Smooth muscle cell (in vitro differentiated cells): ENCODE data around the gene UMODL1. TPM values are rescaled to one million over a fixed set of nuclear protein-coding genes. Genes with fewer than 3 reads are reported as not detected.

Experiments used
- DNase-seq: peaks from one replicate; lab custom pipeline; 2025; ENCODE audit not compliant: unreplicated experiment; lab: John Stamatoyannopoulos, UW
- H2AFZ ChIP-seq: fragments of 200-600 bp; sonication (generic); 2 replicates; pipeline ENCODE4 v1.6.0; 2016; ENCODE audit warnings: antibody characterized with exemption, low read depth, mild to moderate bottlenecking
- H3F3A ChIP-seq: fragments of 200-600 bp; sonication (generic); 2 replicates; pipeline ENCODE4 v1.6.0; 2017; ENCODE audit warnings: antibody characterized with exemption, low read depth
- H3K27ac ChIP-seq: fragments of 200-600 bp; sonication (generic); 2 replicates; pipeline ENCODE4 v1.5.1; 2016; ENCODE audit warnings: low read depth, mild to moderate bottlenecking
- H3K27me3 ChIP-seq: fragments of 200-600 bp; sonication (generic); 2 replicates; pipeline ENCODE4 v1.6.1; 2016; ENCODE audit warnings: low read depth, mild to moderate bottlenecking
- H3K36me3 ChIP-seq: fragments of 200-600 bp; sonication (generic); 2 replicates; pipeline ENCODE4 v1.5.1; 2016; ENCODE audit warnings: low read depth
- H3K4me1 ChIP-seq: fragments of 200-600 bp; sonication (generic); 2 replicates; pipeline ENCODE4 v1.5.1; 2016; ENCODE audit warnings: low read depth
- H3K4me2 ChIP-seq: fragments of 200-600 bp; sonication (generic); 2 replicates; pipeline ENCODE4 v1.6.0; 2016; ENCODE audit warnings: mild to moderate bottlenecking
- H3K4me3 ChIP-seq: fragments of 200-600 bp; sonication (generic); 2 replicates; pipeline ENCODE4 v1.5.1; 2016; ENCODE audit warnings: mild to moderate bottlenecking
- H3K79me2 ChIP-seq: fragments of 200-600 bp; sonication (generic); 2 replicates; pipeline ENCODE4 v1.6.0; 2016; ENCODE audit warnings: low read depth, mild to moderate bottlenecking
- H3K9ac ChIP-seq: fragments of 200-600 bp; sonication (generic); 2 replicates; pipeline ENCODE4 v1.6.0; 2016; ENCODE audit warnings: low read depth
- H3K9me3 ChIP-seq: fragments of 200-600 bp; sonication (generic); replicated peaks from 2 replicates; pipeline ENCODE4 v1.5.1; 2016; ENCODE audit warnings: low read depth
- H4K20me1 ChIP-seq: fragments of 200-600 bp; sonication (generic); 2 replicates; pipeline ENCODE4 v1.6.0; 2016; ENCODE audit warnings: low read depth
- CTCF ChIP-seq: fragments of 200-600 bp; sonication (generic); IDR thresholded peaks from 2 replicates; pipeline ENCODE4 v1.5.1; 2017; ENCODE audit warnings: borderline replicate concordance, mild to moderate bottlenecking, antibody characterized with exemption; ENCODE audit not compliant: insufficient read depth, poor library complexity, severe bottlenecking
- WGBS: methylation state at CpG from one replicate; pipeline ENCODE4 v1.1.7; 2016; ENCODE audit warnings: low lambda C conversion rate; 5-methylcytosine and 5-hydroxymethylcytosine counted together
- polyA plus RNA-seq: library from polyadenylated mRNA; unstranded; fragments of >200 nt; fragmentation: Nextera tagmentation; extraction: Ambion mirVana; gene quantifications from 2 replicates; pipeline ENCODE4 v1.2.1, GENCODE V29; 2016
- total RNA-seq: library from RNA; depleted of rRNA; stranded (reverse); fragments of >200 nt; gene quantifications from 2 replicates; pipeline ENCODE4 v1.2.3, GENCODE V29; 2014

The UMODL1 gene
- total and polyA plus RNA-seq, 2 experiments from 2014 or later = 0.14 TPM; not detected in 1

GRCh38 chr21:42106425-42106824, 35.3 kb downstream of the UMODL1 start:
- Histone ChIP-seq H3F3A (no peaks in the 10 kb centered on the region), H3K9ac (no peak overlapping the region), H4K20me1 (no peaks in the 10 kb centered on the region), H3K4me1 (no peaks in the 10 kb centered on the region), H3K4me3 (no peak overlapping the region), H3K4me2 (no peak overlapping the region), H3K79me2 (no peaks in the 10 kb centered on the region), H3K27ac (no peak overlapping the region), H3K36me3 (no peaks in the 10 kb centered on the region), H2AFZ (no peak overlapping the region), H3K9me3 (no peaks in the 10 kb centered on the region), H3K27me3 (no peaks in the 10 kb centered on the region)
- 93% methylated on average over 20 of the region's 20 CpGs for WGBS
- no peak for TF ChIP-seq CTCF
- DNase-seq = no peak

DNA sequence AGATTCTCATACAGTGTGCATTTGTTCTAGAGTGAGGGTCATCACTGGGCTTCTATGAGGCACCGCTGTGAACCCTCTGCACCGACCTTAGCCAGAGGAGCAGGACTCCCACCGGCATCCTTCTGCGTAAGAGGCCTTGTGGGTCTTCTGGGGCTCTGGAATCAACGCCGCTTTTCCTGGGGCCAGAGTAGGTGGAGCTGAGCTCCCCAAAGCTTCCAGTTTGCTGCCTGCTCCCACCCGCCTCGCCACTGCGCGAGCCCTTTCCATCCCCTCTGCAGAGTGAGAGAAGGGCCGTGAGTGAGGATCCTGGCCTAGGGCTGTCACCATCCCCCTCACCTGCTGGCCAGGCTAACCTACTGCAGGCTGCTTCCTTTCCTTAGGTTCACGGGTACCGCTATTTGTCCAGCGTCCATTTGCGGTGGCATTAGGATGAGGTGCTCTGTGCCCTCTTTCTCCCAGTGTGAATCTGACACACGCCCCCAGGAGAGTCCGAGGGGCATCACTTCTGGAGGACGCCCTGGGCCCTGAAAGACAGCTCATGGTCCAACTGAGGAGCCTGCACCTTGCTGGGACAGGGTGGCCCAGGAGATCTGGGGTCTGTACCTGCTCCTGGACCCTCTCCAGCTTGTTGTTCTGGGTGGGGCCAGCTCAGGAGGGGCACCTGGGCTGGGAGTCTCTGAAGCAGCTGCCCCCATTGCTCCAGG, 36.2 kb downstream of the UMODL1 start:
- H3K36me3 ChIP-seq = no peaks in the 10 kb centered on the region
- H3K79me2 ChIP-seq = no peaks in the 10 kb centered on the region
- H3K27me3 ChIP-seq = no peaks in the 10 kb centered on the region
- no peaks in the 10 kb centered on the region for H4K20me1 ChIP-seq
- no peaks in the 10 kb centered on the region for H3K9me3 ChIP-seq
- no peak for DNase-seq
- H3K4me3 ChIP-seq = no peak overlapping the region
- H3K27ac ChIP-seq = no peak overlapping the region
- TF ChIP-seq CTCF = no peak
- no peaks in the 10 kb centered on the region for H3F3A ChIP-seq
- H3K9ac ChIP-seq = no peak overlapping the region
- WGBS = 90% methylated on average over 18 of the region's 18 CpGs
- H2AFZ ChIP-seq = no peak overlapping the region
- no peaks in the 10 kb centered on the region for H3K4me1 ChIP-seq
- no peak overlapping the region for H3K4me2 ChIP-seq

DNA sequence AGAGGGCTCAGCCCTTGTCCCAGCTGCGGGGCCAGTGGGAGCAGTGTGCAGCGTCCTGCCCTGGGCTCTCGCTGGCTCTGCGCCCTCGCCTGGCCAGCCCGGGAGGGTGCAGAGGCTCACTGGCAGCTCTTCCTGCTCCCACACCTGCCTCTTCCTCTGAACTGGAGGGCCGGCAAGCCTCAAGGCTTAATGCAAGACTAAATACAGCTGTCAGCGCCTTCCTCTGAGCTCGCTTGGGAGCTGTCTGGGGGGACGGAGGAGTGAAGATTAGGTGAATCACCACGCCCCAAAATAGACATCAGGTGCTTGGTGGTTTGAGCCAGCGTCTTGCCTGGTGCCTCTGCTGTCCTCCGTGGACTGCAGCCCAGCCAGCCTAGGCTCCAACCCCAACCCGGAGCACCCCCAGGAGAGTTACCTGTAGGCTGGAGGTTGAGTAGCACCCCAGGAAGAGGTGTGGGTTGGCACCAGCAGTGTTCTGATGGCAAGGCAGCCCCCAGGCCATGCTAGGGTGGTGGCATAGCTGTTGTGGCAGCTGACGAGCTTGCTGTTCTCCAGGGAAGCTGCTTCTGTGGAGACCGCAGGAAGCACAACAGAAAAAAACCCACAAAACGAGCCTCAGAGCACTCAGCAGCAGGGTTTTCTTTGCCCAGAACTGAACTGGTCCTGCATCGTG, 36.9 kb downstream of the UMODL1 start:
- peak; percentile 64 for TF ChIP-seq CTCF
- no peaks in the 10 kb centered on the region for H3F3A ChIP-seq
- no peaks in the 10 kb centered on the region for H3K36me3 ChIP-seq
- H3K4me2 ChIP-seq = no peak overlapping the region
- no peaks in the 10 kb centered on the region for H3K79me2 ChIP-seq
- 36% methylated on average over 18 of the region's 18 CpGs for WGBS
- no peaks in the 10 kb centered on the region for H3K4me1 ChIP-seq
- no peaks in the 10 kb centered on the region for H3K9me3 ChIP-seq
- H3K9ac ChIP-seq = no peak overlapping the region
- H3K4me3 ChIP-seq = no peak overlapping the region
- H3K27ac ChIP-seq = no peak overlapping the region
- no peaks in the 10 kb centered on the region for H4K20me1 ChIP-seq
- DNase-seq = no peak
- H3K27me3 ChIP-seq = no peaks in the 10 kb centered on the region
- no peak overlapping the region for H2AFZ ChIP-seq
